Activated CD4-positive, CD25-positive, alpha-beta regulatory T cell treated with anti-CD3 and anti-CD28 coated beads, Interleukin-2, amount 50 U/mL, for 24 hours (primary cell): ENCODE results near the gene C1orf210.

ENCODE experiments used
- ATAC-seq, 2 donors: fragments of 150-1000 bp; cut with Tn5 transposase; one replicate each; pipeline ENCODE4 v1.10.0; 2021; ENCODE audit warnings: mild to moderate bottlenecking in 1 of 2, moderate library complexity in 1 of 2

The C1orf210 gene

DNA sequence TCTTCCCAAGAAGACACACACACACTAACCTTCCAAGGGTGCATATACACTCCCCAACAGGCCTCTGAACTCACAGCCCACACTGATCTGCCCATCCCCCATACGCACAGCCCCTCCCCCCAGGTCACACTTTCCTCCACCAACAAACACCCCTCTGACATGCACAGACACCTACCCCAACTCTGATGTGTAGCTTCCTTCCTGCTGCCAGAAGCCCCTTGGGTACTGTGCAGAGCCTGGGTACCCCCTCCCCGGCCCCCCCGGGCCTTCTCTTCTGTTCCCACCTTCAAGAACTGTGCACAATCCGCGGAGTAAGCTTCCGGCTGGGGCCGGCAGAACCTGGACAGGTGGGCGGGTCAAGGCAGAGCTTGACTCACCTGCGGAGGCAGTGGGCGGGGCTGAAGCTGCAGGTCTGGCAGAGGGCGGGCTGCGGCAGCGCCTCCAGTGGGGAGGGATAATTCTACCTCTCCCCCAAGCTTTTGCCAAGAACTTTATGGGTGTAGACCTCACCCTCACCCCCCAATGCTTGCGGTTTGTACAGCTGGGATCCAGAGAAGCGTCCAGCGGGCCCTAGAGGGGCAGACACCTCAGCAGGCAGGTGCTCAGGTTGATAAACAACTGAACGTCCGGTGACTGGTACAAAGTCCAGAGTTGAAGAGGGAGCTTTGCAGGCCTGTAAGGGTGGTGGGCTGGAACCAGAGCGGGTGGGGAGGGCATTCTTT, at the start of gene C1orf210:
Gene C1orf210 (minus strand): TSS at position 313 of the 722 bp plus-strand sequence. CDS start 2,311 bp downstream, outside the sequence.
- ATAC-seq, result peak in 1 of 2 donors; percentile 35

DNA sequence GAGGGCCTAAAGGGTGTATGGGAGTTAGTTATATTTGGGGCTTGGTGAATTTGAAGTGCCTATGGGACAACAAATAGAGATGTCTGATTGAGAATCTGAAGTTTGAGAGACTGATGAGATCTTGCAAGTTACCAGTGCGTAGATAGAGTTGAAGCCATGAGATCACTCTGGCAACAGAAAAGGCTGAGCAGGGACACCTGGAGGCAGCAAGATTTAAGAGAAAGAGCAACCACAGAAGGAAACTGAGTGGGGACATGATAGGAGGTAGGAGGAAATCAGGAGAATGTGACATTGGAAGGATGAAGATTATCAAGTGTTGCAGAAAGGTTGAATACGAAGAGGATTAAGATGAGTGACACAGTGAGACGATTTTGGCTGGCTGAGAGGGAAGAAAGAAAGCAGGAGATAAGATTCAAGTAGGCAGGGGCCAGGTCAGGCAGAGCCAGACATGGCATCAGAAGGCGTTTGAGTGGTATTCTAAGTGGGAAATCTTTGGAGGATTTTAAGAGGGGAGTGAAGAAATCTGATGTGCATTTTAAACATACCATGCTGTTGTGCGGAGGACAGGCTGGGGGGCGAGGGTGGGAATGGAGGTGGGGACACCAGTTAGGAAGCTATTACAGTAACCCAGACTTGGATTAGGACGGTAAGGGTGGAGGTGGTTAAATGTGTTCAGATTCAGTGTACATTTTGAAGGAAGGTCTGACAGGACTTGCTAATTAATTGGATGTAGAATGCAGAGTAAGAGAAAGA, 49.2 kb upstream of the C1orf210 start:
- ATAC-seq, result no peak

DNA sequence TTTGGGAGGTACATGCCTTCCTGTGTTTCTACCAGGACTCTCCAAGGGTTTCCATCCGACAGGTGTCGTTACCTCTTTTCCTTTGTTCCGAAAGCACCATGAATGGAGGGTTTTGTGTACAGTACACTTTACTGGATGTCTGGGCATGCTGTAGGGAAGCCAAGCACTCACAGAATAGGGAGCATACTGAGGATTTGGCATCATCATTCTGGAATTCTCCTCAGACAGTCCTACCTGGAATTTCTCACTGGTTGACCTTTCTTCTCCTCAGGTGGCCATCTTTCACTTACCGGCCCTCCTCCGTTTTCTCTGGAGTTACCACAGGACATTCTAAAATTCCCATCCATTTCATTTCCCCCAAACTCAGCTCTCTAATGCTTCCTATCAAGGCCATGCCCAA, 46.3 kb upstream of the C1orf210 start:
- no peak for ATAC-seq

DNA sequence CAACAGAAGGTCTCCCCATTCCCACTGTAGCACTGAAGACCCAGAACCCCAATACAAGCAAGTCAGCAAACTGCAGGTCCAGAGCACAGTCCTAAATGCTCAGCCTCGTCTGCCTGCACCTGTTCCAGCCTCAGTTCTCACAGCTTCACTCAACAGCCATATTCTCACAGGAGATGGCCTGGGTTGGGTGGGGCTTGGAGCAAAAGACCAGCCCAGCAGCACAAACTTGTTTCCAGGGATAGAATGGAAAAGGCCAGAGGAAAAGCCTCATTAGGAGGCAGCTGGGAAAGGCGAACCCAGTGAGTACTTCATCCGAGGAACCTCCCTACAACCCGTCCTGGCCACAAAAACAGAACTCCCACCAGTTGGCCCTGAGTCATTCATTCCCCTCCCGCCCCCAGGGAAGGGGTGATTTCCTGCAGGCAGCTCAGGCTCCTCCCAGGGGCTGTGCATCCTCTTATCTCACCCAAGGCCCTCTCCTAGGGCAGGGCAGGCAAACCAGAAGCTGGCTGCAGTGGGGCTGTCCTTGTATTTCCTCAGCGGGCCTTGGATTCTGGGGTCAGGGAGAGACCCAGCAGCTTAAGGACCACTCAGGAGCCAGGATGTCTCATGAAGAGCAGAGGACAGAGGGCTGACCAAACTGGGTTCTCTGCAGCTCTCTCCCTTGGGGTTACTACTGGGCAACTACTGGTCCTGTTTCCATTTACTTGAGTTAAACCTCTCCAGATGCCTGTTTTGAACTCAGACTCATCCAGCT, 44.8 kb upstream of the C1orf210 start:
- peak; percentile 63 to 80 for ATAC-seq

DNA sequence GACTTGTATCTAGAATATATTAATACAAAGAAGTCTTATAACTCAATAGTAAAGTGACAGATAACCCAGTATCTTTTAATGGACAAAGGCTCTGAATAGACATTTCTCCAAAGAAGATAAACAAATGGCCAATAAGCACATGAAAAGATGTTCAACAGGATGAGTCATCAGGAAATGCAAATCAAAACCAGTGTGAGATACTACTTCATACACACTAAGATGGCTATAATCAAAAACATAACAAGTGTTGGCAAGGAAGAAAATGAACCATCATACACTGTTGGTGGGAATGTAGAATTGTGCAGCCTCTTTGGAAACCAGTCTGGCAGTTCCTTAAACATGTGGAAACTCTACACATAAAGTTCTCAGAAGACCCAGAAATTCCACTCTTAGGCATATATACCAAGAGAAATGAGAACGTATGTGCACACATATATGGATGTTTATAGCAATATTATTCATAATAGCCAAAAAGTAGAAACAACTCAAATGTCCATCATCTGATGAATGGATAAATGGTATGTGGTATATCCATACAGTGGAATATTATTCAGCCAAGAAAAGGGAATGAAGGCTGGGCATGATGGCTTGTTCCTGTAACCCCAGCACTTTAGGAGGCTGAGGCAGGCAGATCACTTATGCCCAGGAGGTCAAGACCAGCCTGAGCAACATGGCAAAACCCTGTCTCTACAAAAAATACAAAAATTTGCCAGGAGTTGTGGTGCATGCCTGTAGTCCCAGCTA, 42.3 kb upstream of the C1orf210 start:
- no peak for ATAC-seq

DNA sequence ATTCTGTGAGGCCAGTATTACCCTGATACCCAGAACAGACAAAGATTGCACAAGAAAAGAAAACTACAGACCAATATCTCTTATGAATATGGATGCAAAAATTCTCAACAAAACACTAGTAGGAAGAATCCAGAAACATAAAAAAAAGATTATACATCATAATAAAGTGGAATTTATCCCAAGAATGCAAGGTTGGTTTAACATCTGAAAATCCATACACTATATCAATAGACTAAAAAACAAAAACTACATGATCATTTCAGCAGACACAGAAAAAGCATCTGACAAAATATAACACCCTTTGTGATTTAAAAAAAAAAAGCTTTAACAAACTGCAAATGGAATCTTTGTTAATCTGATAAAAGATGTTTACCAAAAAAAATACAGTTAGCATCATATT, 40.0 kb upstream of the C1orf210 start:
- ATAC-seq, result no peak

DNA sequence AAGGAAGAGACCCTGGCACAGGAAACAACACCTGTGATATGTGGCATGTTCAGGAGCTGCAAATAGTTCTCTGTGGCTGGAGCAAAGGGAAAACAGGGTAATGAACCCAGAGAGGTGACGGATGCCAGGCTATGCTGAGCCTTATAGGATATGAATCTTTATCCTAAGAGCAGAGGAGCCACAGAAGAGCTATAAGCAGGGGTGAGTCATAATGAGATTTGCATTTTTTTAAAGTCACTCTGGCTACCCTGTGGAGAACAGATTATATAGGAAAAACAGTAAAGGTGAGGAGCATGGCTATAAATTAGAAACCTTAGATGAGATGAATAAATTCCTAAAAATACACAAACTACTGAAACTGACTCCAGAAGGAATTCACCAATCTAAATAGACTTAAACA, 39.4 kb upstream of the C1orf210 start:
- ATAC-seq, result no peak

DNA sequence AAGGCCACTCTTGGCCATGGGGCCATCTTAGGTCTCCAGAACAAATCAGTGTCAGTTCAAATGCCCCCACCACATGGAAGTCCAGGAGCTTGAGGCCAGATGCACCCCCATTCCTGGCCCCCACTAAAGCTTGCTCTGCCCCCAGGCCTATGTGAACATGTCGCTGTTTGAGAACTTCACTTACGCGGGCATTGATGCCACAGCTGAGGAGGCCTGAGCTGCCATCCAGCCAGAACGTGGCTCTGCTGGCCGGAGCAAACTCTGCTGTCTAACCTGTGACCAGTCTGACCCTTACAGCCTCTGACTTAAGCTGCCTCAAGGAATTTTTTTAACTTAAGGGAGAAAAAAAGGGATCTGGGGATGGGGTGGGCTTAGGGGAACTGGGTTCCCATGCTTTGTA, 37.1 kb upstream of the C1orf210 start:
- ATAC-seq, result no peak

DNA sequence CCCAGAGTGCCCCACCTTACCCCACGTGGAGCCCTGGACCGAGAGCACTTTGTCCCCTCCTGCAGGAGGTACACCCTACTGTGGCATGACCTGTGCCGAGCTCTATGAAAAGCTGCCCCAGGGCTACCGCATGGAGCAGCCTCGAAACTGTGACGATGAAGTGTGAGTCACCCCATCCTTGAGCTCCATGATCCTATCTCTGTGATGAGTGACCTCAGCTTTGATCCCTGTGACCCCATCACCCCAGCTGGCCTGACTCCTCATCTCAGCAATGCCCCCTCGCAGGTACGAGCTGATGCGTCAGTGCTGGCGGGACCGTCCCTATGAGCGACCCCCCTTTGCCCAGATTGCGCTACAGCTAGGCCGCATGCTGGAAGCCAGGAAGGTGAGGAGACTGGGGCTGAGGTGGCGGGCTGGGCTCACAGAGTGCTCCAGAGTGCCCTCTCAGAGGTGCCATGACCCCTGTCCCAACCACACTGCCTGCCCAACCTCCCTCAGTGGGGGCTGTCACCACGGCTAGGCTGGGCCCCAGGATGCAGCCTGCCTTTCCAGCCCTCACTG, 36.0 kb upstream of the C1orf210 start:
- no peak for ATAC-seq

DNA sequence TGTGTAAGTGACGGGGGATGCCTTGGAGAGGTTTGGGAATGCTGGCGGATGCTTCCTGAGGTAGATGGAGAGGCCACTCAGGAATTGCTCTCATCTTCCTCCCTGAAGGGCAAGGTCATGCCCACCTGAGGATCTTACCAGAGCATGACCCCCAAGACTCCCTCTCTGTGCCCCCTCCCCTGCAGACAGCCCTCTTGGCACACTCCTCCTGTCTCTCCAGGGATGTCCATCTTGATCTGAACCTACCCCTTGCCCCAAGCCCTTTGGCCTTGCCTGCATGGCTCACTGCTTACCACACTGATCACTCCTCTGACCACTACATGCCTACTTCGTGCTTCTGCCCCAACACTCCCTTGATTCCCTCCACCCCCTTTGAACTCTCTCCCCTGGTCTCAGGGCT, 34.4 kb upstream of the C1orf210 start:
- ATAC-seq, result no peak

DNA sequence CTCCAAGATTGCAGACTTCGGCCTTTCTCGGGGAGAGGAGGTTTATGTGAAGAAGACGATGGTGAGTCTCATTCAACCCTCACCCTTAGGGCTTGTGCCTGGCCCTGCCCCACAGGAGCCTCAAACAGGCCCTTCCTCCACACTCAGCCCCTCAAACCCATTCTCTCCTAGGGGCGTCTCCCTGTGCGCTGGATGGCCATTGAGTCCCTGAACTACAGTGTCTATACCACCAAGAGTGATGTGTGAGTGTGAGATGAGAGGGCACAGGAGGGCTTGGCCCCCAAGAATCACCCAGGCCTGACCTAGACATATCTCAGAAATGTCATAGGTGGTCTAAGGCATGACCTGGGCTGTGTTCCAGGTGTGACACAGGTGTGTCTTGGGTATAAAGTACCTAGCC, 33.9 kb upstream of the C1orf210 start:
- no peak for ATAC-seq

DNA sequence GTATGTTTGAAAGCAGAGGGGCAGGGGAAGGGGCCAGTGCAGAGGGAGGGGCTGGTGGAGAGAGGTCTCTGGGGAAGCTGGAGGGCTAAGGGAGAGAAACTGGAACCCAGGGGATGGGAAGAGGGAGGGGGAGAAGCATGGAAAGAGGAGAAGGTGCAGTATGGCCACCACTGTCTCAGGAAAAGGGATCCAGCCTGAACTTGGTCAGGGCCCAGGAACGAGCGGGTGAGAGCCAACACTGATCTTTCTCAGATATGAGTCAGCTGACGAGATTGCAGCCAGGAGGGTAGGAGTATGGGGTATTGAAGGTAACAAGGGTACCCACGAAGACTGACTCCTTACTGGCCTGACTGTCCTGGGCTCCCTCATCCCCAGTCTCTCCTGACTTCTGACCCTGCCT, 33.5 kb upstream of the C1orf210 start:
- ATAC-seq, result no peak

DNA sequence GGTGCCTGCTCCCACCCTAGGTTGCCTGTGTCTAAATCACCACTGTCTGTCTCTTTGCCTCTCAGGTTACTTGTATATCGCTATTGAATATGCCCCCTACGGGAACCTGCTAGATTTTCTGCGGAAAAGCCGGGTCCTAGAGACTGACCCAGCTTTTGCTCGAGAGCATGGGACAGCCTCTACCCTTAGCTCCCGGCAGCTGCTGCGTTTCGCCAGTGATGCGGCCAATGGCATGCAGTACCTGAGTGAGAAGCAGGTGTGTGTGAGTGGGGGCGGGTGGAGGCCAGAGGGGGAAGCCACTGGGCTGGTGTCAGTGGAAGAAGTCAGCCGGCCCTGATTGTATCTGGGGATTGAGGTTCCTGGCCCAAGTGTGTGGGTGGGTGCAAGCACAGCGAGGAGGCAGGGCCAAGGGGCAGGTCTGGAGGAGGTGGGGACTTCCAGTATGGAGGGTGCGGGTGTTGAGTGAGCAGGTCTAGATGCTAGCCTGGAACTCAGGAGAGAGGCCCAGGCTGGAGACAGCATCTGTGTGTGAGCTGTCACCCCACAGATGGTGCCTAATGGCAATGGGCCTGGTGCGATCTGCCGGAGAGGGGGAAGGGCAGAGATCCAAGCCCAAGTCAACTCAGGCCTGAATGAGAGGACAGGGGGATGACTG, 32.6 kb upstream of the C1orf210 start:
- no peak for ATAC-seq

DNA sequence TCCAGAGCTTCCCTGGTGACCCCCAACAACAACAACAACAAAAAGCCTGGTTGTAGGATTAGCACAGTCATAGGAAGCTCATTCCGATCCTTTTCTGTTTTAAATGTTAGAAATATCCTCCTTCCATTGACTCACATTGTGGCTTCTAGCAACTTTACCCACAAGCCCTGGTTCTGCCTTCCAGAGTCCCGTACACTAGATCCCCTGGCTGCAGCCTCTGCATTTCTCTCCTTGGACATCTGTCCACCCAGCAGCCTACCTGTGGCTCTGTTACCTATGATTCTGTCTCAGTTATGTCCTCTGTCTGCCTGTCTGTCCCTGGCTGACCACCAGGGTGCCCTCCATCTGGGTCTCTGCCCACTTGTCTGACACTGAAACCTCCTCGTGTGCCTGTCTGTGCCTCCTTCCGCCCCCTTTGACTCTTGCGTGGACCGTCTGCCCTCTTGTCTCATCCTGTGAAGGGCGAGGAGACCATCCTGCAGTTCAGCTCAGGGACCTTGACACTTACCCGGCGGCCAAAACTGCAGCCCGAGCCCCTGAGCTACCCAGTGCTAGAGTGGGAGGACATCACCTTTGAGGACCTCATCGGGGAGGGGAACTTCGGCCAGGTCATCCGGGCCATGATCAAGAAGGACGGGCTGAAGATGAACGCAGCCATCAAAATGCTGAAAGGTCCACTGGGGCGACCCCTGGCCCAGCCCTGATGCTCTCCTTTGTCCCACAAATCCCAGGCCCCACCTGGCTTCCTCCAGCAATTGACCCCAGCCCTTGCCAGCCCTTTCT, 31.5 kb upstream of the C1orf210 start:
- no peak for ATAC-seq

DNA sequence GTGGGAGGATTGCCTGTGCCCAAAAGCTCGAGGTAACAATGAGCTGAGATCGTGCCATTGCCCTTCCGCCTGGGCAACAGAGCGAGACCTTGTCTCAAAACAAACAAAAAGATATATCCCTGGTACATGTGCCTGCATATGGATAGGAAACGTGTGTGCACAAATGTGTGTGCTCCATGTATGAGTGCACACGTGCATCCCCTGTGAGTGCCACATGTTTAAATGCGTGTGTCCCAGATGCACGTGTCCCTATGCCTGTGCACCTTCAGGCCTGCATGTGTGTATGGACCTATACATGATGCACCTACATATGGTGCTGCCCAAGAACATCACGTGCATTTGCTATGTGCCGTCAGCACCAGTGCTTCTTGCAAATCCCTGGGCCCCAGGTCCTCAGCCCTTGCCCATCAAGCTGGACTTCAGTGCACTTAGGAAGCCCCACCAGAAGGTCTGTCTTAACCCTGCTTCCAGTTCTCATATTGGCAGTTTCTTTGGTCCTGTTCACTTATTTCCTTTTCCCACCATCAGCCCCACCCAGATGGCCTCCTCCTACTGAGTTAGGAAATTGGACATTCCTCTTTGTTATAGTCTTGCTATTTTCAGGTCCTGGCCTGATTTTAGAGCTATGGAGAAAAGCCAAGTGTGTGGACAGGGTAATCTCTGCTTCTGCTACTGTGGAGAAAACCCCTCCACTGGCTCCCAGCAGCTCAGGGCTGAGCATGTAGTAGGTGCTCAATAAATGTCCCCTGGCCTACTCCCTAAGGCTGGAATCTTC, 30.8 kb upstream of the C1orf210 start:
- ATAC-seq, result no peak

DNA sequence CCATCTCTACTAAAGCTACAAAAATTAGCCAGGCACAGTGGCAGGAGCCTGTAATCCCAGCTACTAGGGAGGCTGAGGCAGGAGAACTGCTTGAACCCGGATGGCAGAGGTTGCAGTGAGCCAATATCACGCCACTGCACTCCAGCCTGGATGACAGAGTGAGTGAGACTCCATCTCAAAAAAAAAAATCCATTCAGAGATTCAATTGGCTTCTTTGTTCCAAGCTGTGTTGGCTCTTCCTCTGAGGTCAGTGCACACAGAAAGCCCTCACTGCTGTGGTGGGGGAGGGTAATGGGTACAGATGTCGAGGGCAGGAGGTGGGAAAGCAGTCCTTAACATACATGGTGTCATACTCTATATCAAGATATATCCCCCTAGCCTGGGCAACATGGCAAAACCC, 30.1 kb upstream of the C1orf210 start:
- ATAC-seq, result no peak

DNA sequence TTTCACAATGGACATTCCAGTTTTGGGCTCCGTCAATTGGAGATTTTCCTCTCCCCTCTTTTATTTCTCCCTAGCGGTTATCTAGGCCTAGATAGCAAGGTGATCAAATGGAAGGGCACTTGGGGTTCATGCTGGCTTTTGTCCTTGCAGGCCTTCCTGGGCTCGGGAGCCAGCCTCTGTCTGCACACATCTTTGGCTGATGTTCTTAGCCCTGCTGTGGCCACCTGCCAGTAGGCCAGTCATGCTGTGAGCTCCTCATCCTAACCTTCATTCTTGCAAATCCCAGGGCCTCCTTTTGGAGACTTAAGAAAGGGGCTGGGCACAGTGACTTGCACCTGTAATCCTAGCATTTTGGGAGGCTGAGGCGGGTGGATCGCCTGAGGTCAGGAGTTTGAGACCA, 28.9 kb upstream of the C1orf210 start:
- ATAC-seq, result no peak

DNA sequence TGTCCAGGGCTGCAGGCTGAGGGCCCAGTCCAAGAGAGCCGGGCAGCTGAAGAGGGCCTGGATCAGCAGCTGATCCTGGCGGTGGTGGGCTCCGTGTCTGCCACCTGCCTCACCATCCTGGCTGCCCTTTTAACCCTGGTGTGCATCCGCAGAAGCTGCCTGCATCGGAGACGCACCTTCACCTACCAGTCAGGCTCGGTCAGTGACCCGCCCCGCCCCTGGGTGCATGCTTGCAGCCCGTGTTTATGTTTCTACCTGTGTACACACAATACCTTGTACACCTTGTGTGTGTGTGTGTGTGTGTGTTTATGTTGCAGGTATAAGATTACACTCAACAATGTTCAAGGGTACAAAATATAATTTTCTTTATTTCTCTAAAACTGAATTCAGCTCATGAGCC, 28.4 kb upstream of the C1orf210 start:
- ATAC-seq, result no peak

DNA sequence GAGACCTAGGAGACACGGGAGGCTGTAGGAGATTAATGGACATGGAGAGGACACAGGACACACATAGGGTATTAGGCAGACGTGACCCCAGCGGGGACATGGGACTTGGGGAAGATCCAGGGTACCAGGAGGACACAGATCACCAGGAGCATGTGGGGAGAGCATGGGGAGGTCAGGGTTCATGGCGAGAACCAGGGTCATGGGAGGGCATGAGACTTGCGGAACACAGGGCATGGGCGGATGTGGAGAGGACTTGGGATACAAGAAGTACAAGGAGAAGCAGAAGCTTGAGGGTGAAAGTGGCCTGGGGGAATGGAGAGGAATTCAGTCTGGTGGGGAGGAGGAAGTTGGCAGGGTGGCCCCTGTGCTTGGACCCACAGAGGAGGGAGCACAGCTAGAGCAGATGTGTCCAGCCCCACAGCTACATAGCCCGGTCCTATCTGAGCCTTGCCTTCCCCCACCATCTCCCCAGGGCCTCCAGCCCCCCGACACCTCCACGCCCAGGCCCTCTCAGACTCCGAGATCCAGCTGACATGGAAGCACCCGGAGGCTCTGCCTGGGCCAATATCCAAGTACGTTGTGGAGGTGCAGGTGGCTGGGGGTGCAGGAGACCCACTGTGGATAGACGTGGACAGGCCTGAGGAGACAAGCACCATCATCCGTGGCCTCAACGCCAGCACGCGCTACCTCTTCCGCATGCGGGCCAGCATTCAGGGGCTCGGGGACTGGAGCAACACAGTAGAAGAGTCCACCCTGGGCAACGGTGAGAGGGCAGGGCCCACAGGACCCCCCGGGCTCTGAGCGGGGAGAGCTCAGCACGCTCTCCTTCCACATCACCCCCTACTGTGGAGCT, 27.5 kb upstream of the C1orf210 start:
- ATAC-seq, result no peak
